ENCODE results near the gene ZFAND2A. TPM values are rescaled to one million over a fixed set of nuclear protein-coding genes. Genes with fewer than 3 reads are reported as not detected.

The ZFAND2A gene
- total RNA-seq, 1 donor, result 13.0 TPM

DNA sequence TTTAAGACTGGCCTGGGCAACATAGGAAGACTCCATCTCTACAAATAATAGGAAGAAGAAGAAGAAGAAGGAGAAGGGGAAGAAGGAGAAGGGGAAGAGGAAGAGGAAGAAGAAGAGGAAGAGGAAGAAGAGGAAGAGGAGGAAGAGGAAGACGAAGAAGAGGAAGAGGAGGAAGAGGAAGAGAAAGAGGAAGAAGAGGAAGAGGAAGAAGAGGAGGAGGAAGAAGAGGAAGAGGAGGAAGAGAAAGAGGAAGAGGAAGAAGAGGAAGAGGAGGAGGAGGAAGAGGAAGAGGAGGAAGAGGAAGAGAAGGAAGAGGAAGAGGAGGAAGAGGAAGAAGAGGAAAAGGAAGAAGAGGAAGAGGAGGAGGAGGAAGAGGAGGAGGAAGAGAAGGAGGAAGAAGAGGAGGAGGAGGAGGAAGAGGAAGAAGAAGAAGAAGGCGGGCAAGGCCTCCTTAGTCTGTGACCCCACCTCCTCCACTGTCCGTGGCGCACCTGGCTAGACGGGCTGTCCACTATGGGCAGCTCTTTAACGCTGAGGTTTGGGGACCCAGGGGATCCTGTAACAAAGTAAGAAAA, 28.8 kb upstream of the ZFAND2A start:
- no peak overlapping the region for H2AFZ ChIP-seq (ENCODE audit: low read length)
- no peaks in the 10 kb centered on the region for H3K79me2 ChIP-seq (ENCODE audit: insufficient read depth, low read length)
- H3K9me3 ChIP-seq (ENCODE audit: low read depth, low read length), result no peaks in the 10 kb centered on the region
- H3K27ac ChIP-seq (ENCODE audit: low read depth, low read length), result no peak overlapping the region
- H4K20me1 ChIP-seq (ENCODE audit: insufficient read depth, low read length), result no peaks in the 10 kb centered on the region
- no peaks in the 10 kb centered on the region for H3K36me3 ChIP-seq (ENCODE audit: insufficient read depth, low read length)
- H3K4me1 ChIP-seq (ENCODE audit: insufficient read depth, low read length), result peaks cover 5% of the 10 kb centered on the region
- no peak overlapping the region for H3K4me2 ChIP-seq (ENCODE audit: insufficient read depth, low read length)
- TF ChIP-seq CTCF (IDR thresholded peaks at IDR 0.05; ENCODE audit: extremely low read depth, low read depth, low read length), result no peak
- H3K27me3 ChIP-seq (ENCODE audit: insufficient read depth, low read length), result peaks cover 21% of the 10 kb centered on the region
- no peak for DNase-seq (ENCODE audit: insufficient read length, low spot score, missing footprints)
- no peak overlapping the region for H3K4me3 ChIP-seq (ENCODE audit: insufficient read depth, low read length)

GRCh38 chr7:1187127-1187526, 27.1 kb upstream of the ZFAND2A start:
- Histone ChIP-seq H3K27ac (ENCODE audit: low read depth, low read length) (no peak overlapping the region), H4K20me1 (ENCODE audit: insufficient read depth, low read length) (no peaks in the 10 kb centered on the region), H3K9me3 (ENCODE audit: low read depth, low read length) (no peaks in the 10 kb centered on the region), H3K27me3 (ENCODE audit: insufficient read depth, low read length) (peaks cover 21% of the 10 kb centered on the region), H3K79me2 (ENCODE audit: insufficient read depth, low read length) (no peaks in the 10 kb centered on the region), H3K4me2 (ENCODE audit: insufficient read depth, low read length) (no peak overlapping the region), H3K4me1 (ENCODE audit: insufficient read depth, low read length) (peaks cover 1% of the 10 kb centered on the region), H3K36me3 (ENCODE audit: insufficient read depth, low read length) (no peaks in the 10 kb centered on the region), H3K4me3 (ENCODE audit: insufficient read depth, low read length) (no peak overlapping the region), H2AFZ (ENCODE audit: low read length) (no peak overlapping the region)
- TF ChIP-seq CTCF (IDR thresholded peaks at IDR 0.05; ENCODE audit: extremely low read depth, low read depth, low read length), result no peak
- DNase-seq (ENCODE audit: insufficient read length, low spot score, missing footprints), result no peak

DNA sequence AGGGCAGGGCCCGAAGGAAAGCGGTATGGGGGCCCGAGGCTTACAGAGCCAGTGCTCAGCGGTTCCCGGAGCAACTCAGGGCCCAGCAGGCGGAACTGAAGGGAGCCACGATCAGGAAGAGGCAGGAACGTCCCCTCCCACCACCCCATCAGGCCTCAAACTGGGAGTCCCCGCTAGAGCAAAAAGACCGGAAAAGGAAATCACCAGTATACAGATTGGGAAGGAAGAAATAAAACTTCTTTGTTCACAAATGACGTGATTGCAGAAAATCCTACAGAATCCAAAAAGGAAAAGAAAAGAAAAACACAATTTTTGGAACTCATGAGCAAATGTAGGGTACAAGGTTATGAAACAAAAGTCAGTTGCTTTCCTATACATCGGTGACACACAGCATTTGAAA, 21.6 kb upstream of the ZFAND2A start:
- H3K27me3 ChIP-seq (ENCODE audit: insufficient read depth, low read length), result peaks cover 29% of the 10 kb centered on the region
- TF ChIP-seq CTCF (IDR thresholded peaks at IDR 0.05; ENCODE audit: extremely low read depth, low read depth, low read length), result no peak
- H3K79me2 ChIP-seq (ENCODE audit: insufficient read depth, low read length), result no peaks in the 10 kb centered on the region
- H3K9me3 ChIP-seq (ENCODE audit: low read depth, low read length), result no peaks in the 10 kb centered on the region
- no peaks in the 10 kb centered on the region for H3K36me3 ChIP-seq (ENCODE audit: insufficient read depth, low read length)
- no peak for DNase-seq (ENCODE audit: insufficient read length, low spot score, missing footprints)
- H3K4me2 ChIP-seq (ENCODE audit: insufficient read depth, low read length), result no peak overlapping the region
- no peaks in the 10 kb centered on the region for H4K20me1 ChIP-seq (ENCODE audit: insufficient read depth, low read length)
- H2AFZ ChIP-seq (ENCODE audit: low read length), result no peak overlapping the region
- H3K27ac ChIP-seq (ENCODE audit: low read depth, low read length), result no peak overlapping the region
- no peak overlapping the region for H3K4me3 ChIP-seq (ENCODE audit: insufficient read depth, low read length)
- H3K4me1 ChIP-seq (ENCODE audit: insufficient read depth, low read length), result peaks cover under 1% of the 10 kb centered on the region

- H3K36me3 ChIP-seq (ENCODE audit: insufficient read depth, low read length), result no peaks in the 10 kb centered on the region
- no peaks in the 10 kb centered on the region for H4K20me1 ChIP-seq (ENCODE audit: insufficient read depth, low read length)
- no peaks in the 10 kb centered on the region for H3K79me2 ChIP-seq (ENCODE audit: insufficient read depth, low read length)
- H3K4me1 ChIP-seq (ENCODE audit: insufficient read depth, low read length), result peaks cover 5% of the 10 kb centered on the region
- no peak for DNase-seq (ENCODE audit: insufficient read length, low spot score, missing footprints)
- peaks cover 23% of the 10 kb centered on the region for H3K27me3 ChIP-seq (ENCODE audit: insufficient read depth, low read length)
- H3K27ac ChIP-seq (ENCODE audit: low read depth, low read length), result no peak overlapping the region
- H3K4me3 ChIP-seq (ENCODE audit: insufficient read depth, low read length), result no peak overlapping the region
- no peak overlapping the region for H3K4me2 ChIP-seq (ENCODE audit: insufficient read depth, low read length)
- H2AFZ ChIP-seq (ENCODE audit: low read length), result no peak overlapping the region
- no peaks in the 10 kb centered on the region for H3K9me3 ChIP-seq (ENCODE audit: low read depth, low read length)
- TF ChIP-seq CTCF (IDR thresholded peaks at IDR 0.05; ENCODE audit: extremely low read depth, low read depth, low read length), result no peak
These were observed 21.0 kb upstream of the ZFAND2A start for GRCh38 chr7:1181031-1181430.
